A549 (cell line): Measurements from ENCODE around the gene NUFIP1. TPM values are rescaled to one million over a fixed set of nuclear protein-coding genes. Genes with fewer than 3 reads are reported as not detected.

Experiments used
- ATAC-seq, 2 experiments: fragments of 200-7000 bp in 1 of 2; fragments of >200 bp in 1 of 2; cut with Nextera tagmentation in 1 of 2; cut with Tn5 transposase in 1 of 2; 3 replicates each; pipeline versions ENCODE4 v1.8.0 to v1.9.1; 2018 to 2020; ENCODE audit warnings: mild to moderate bottlenecking in 1 of 2, moderate library complexity in 1 of 2
- CTCF ChIA-PET: fragments of 300-600 bp; sonication (Branson Sonifier 250); formaldehyde crosslinking; extraction: SDS; loops from one replicate; lab custom pipeline; 2021; ENCODE audit warnings: antibody characterized with exemption, inconsistent platforms; lab: Yijun Ruan, JAX
- POLR2A ChIA-PET: fragments of 350-600 bp; formaldehyde crosslinking; extraction: SDS; loops from one replicate; lab custom pipeline; 2021; ENCODE audit warnings: antibody characterized with exemption, inconsistent platforms; lab: Yijun Ruan, JAX
- DNase-seq, 2 experiments: peaks; one replicate each; pipeline versions ENCODE4 v3.0.0 to v3.0.0-alpha.2; 2011 to 2016; ENCODE audit warnings: low read depth in 1 of 2, low spot score in 1 of 2
- FAIRE-seq: peaks from 2 replicates; lab custom pipeline; 2011; peaks lifted over from hg19 to GRCh38; lab: Jason Lieb, UNC
- H3K27ac ChIP-seq, 2 experiments: fragments of >200 bp; sonication (Bioruptor Twin); formaldehyde crosslinking; 3 replicates each; pipeline ENCODE4 v1.5.1; 2016 to 2017
- H3K4me1 ChIP-seq: fragments of >200 bp; sonication (Bioruptor Twin); formaldehyde crosslinking; 3 replicates; pipeline ENCODE4 v1.6.1; 2016
- H3K4me2 ChIP-seq: fragments of >200 bp; sonication (Bioruptor Twin); formaldehyde crosslinking; 3 replicates; pipeline ENCODE4 v1.6.1; 2016
- H3K4me3 ChIP-seq: fragments of >200 bp; sonication (Bioruptor Twin); formaldehyde crosslinking; 3 replicates; pipeline ENCODE4 v1.5.1; 2016
- H3K9me3 ChIP-seq: fragments of >200 bp; sonication (Bioruptor Twin); formaldehyde crosslinking; 3 replicates; pipeline ENCODE4 v1.6.1; 2016
- ATOH8 ChIP-seq: fragments of 250-450 bp; sonication (Bioruptor Pico); IDR thresholded peaks from 2 replicates; pipeline ENCODE4 v1.5.0; 2020; ENCODE audit warnings: low read depth, mild to moderate bottlenecking, moderate library complexity
- BHLHE40 ChIP-seq: IDR thresholded peaks from 2 replicates; pipeline ENCODE4 v1.6.1; 2012; ENCODE audit warnings: low read depth, low read length, inconsistent platforms
- CBX2 ChIP-seq: fragments of 200-600 bp; sonication (generic); IDR thresholded peaks from 2 replicates; pipeline ENCODE4 v1.6.1; 2016; ENCODE audit warnings: low read depth, mild to moderate bottlenecking, borderline replicate concordance
- CBX8 ChIP-seq: fragments of 200-600 bp; sonication (generic); IDR thresholded peaks from 2 replicates; pipeline ENCODE4 v1.6.1; 2016
- CHD4 ChIP-seq: fragments of 200-600 bp; sonication (generic); IDR thresholded peaks from 2 replicates; pipeline ENCODE4 v1.6.1; 2016; ENCODE audit warnings: antibody characterized with exemption, mild to moderate bottlenecking, borderline replicate concordance
- ESRRA ChIP-seq: fragments of 150-350 bp; IDR thresholded peaks from 2 replicates; pipeline ENCODE4 v1.6.1; 2014; ENCODE audit warnings: mild to moderate bottlenecking, low read length, borderline replicate concordance
- HOXB5 ChIP-seq: fragments of 250-450 bp; sonication (Bioruptor Pico); IDR thresholded peaks from 2 replicates; pipeline ENCODE4 v1.5.0; 2020; ENCODE audit warnings: mild to moderate bottlenecking, moderate library complexity
- JUN ChIP-seq, 2 experiments: fragments of >200 bp; sonication (Bioruptor Twin); formaldehyde crosslinking; IDR thresholded peaks; 2 replicates in 1 of 2; 3 replicates in 1 of 2; pipeline ENCODE4 v1.6.1; 2016 to 2017
- MAFK ChIP-seq: fragments of 450-650 bp; IDR thresholded peaks from 2 replicates; pipeline ENCODE4 v1.6.1; 2014; ENCODE audit not compliant: partially characterized antibody
- MAZ ChIP-seq: fragments of 150-350 bp; IDR thresholded peaks from 2 replicates; pipeline ENCODE4 v1.6.1; 2014; ENCODE audit warnings: antibody characterized with exemption, low read depth, low read length, borderline replicate concordance
- NR3C1 ChIP-seq: fragments of >200 bp; sonication (Bioruptor Twin); formaldehyde crosslinking; IDR thresholded peaks from 3 replicates; pipeline ENCODE4 v1.6.1; 2017
- PHF8 ChIP-seq: fragments of 200-600 bp; sonication (generic); IDR thresholded peaks from 2 replicates; pipeline ENCODE4 v1.6.1; 2016; ENCODE audit warnings: low read depth, mild to moderate bottlenecking, antibody characterized with exemption, moderate library complexity, borderline replicate concordance
- POLR2AphosphoS2 ChIP-seq: conservative IDR thresholded peaks from 2 replicates; pipeline ENCODE4 v1.6.1; 2012; ENCODE audit warnings: low read length, improper control_type of control experiment, inconsistent platforms
- ZC3H11A ChIP-seq: fragments of 450-650 bp; IDR thresholded peaks from 2 replicates; pipeline ENCODE4 v1.6.1; 2014; ENCODE audit warnings: antibody characterized with exemption, mild to moderate bottlenecking
- ZNF302 ChIP-seq: fragments of 250-450 bp; sonication (Bioruptor Pico); IDR thresholded peaks from 2 replicates; pipeline ENCODE4 v1.9.0; 2021; ENCODE audit warnings: inconsistent platforms, mild to moderate bottlenecking, moderate library complexity
- ZSCAN20 ChIP-seq: fragments of 250-450 bp; sonication (Bioruptor Pico); IDR thresholded peaks from 2 replicates; pipeline ENCODE4 v1.8.0; 2022; ENCODE audit warnings: mild to moderate bottlenecking, moderate library complexity
- WGBS: methylation state at CpG from one replicate; pipeline ENCODE4 v1.1.6; 2017; ENCODE audit errors: missing lambda C conversion rate; 5-methylcytosine and 5-hydroxymethylcytosine counted together
- polyA plus RNA-seq, 4 experiments: library from polyadenylated mRNA; depleted of rRNA in 3 of 4; stranded (reverse); fragments of >200 nt; fragmentation: RNase III in 1 of 4; extraction: RNeasy Plus Mini Kit Qiagen cat#74134 plus additional on column Dnase treatment in 1 of 4; gene quantifications; 2 replicates in 3 of 4; 3 replicates in 1 of 4; pipeline ENCODE4 v1.2.3, GENCODE V29; 2011 to 2017
- TF ChIP-seq, protein P1 (sequence below): IDR thresholded peaks from 2 replicates; pipeline ENCODE4 v1.6.1; 2012; ENCODE audit warnings: low read depth, borderline replicate concordance
- TF ChIP-seq, protein P2 (sequence below): fragments of 200-600 bp; sonication (generic); IDR thresholded peaks from 2 replicates; pipeline ENCODE4 v1.6.1; 2016; ENCODE audit warnings: antibody characterized with exemption, mild to moderate bottlenecking, moderate library complexity

Gene NUFIP1
- polyA plus RNA-seq, 2 of the 4 experiments (the other 2 are of a cell fraction), result 3.7 to 6.3 TPM

- TF ChIP-seq ATOH8 (CRISPR knock-in tag), result no peak
- TF ChIP-seq ZC3H11A, result no peak
Observed at GRCh38 chr13:44921246-44921877, 67.9 kb downstream of the NUFIP1 start (continued).

DNA sequence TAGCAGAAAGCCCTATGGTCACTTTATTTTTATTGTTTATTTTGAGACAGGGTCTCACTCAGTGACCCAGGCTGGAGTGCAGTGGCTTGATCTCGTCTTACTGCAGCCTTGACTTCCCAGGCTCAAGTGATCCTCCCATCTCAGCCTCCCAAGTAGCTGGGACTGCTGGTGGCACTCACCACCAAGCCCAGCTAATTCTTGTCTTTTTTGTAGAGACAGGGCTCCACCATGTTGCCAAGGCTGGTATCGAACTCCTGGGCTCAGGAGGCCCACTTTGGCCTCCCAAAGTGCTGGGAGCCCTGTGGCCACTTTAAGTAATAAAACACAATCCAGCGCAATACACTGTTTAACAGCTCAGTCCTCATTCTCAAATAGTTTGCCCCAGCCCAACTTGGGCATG is 69.3 kb downstream of the NUFIP1 start:
- Histone ChIP-seq H3K4me2 (no peak overlapping the region), H3K4me1 (peaks cover 35% of the 10 kb centered on the region), H3K9me3 (no peaks in the 10 kb centered on the region), H3K4me3 (no peak overlapping the region), H3K27ac (peak overlapping the region; percentile 92 to 96; a peak in 4 of 6 replicates)
- CTCF ChIA-PET, result interaction anchor here (2.0 kb wide), 1 partner anchor 436 kb away, joined by 8 read pairs; no protein-coding TSS in a partner anchor
- POLR2A ChIA-PET, result no interaction called here
- FAIRE-seq (no peak), DNase-seq (no peak), ATAC-seq (no peak)
- no peak for TF ChIP-seq JUN (IDR thresholded peaks at IDR 0.05)
- TF ChIP-seq CBX2, result no peak
- TF ChIP-seq, protein P1, sequence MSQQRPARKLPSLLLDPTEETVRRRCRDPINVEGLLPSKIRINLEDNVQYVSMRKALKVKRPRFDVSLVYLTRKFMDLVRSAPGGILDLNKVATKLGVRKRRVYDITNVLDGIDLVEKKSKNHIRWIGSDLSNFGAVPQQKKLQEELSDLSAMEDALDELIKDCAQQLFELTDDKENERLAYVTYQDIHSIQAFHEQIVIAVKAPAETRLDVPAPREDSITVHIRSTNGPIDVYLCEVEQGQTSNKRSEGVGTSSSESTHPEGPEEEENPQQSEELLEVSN, result no peak
- no peak for TF ChIP-seq CHD4
- TF ChIP-seq BHLHE40, result no peak
- no peak for TF ChIP-seq ESRRA
- TF ChIP-seq ZSCAN20 (CRISPR knock-in tag), result no peak
- no peak for TF ChIP-seq ZNF302 (CRISPR knock-in tag)
- no peak for TF ChIP-seq NR3C1
- no peak for TF ChIP-seq HOXB5
- TF ChIP-seq MAZ, result no peak
- no peak for TF ChIP-seq CBX8
- TF ChIP-seq POLR2AphosphoS2, result no peak
- TF ChIP-seq ZC3H11A, result no peak
- TF ChIP-seq PHF8, result no peak
- TF ChIP-seq, protein P2, sequence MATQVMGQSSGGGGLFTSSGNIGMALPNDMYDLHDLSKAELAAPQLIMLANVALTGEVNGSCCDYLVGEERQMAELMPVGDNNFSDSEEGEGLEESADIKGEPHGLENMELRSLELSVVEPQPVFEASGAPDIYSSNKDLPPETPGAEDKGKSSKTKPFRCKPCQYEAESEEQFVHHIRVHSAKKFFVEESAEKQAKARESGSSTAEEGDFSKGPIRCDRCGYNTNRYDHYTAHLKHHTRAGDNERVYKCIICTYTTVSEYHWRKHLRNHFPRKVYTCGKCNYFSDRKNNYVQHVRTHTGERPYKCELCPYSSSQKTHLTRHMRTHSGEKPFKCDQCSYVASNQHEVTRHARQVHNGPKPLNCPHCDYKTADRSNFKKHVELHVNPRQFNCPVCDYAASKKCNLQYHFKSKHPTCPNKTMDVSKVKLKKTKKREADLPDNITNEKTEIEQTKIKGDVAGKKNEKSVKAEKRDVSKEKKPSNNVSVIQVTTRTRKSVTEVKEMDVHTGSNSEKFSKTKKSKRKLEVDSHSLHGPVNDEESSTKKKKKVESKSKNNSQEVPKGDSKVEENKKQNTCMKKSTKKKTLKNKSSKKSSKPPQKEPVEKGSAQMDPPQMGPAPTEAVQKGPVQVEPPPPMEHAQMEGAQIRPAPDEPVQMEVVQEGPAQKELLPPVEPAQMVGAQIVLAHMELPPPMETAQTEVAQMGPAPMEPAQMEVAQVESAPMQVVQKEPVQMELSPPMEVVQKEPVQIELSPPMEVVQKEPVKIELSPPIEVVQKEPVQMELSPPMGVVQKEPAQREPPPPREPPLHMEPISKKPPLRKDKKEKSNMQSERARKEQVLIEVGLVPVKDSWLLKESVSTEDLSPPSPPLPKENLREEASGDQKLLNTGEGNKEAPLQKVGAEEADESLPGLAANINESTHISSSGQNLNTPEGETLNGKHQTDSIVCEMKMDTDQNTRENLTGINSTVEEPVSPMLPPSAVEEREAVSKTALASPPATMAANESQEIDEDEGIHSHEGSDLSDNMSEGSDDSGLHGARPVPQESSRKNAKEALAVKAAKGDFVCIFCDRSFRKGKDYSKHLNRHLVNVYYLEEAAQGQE, result no peak
- WGBS, result 94% methylated on average over 3 of the region's 3 CpGs

DNA sequence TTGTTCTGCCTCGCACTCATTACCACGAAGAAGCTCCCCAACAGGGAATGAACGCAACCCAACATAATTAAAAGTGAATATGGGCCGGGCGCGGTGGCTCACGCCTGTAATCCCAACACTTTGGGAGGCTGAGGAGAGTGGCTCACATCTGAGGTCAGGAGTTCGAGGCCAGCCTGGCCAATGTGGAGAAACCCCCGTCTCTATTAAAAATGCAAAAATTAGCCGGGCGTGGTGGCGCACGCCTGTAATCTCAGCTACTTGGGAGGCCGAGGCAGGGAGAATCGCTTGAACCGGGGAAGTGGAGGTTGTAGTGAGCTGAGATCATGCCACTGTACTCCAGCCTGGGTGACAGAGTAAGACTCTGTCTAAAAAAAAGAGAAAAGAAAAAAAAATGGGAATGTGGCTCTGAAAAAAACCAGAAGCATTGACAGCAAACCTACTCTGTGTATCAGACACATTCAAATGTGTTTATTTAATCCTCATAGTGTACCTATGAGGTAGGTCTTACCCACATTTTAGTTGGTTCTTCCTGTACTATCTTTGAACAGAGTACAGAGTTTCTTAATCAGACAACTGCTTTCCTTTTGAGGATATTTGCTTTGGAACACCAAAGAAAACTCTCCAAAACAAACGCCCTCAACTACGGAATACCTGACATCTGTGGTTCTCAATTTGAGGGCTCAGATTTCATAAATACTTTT is 70.0 kb downstream of the NUFIP1 start:
- H3K4me3 ChIP-seq, result peak overlapping the region; percentile 44
- FAIRE-seq (no peak), ATAC-seq (no peak), DNase-seq (no peak)
- peak overlapping the region; percentile 92 to 96 for H3K27ac ChIP-seq
- ChIA-PET CTCF (interaction anchor here (1.0 to 2.0 kb wide), 11 partner anchors 9 to 448 kb away, joined by 3 to 8 read pairs (median 3); no protein-coding TSS in a partner anchor), POLR2A (interaction anchor here (1.0 kb wide), 1 partner anchor 436 kb away, joined by 3 read pairs; no protein-coding TSS in a partner anchor)
- 93% methylated on average over 18 of the region's 18 CpGs for WGBS
- no peak for TF ChIP-seq MAFK
- no peaks in the 10 kb centered on the region for H3K9me3 ChIP-seq
- peaks cover 35% of the 10 kb centered on the region for H3K4me1 ChIP-seq
- peak overlapping the region; percentile 95 for H3K4me2 ChIP-seq
